ENCODE results near the gene CADM2.

Gene CADM2

GRCh38 chr3:86046436-86047136, 1087.8 kb downstream of the CADM2 start:
- no peak for DNase-seq

GRCh38 chr3:86047161-86047560, 1088.4 kb downstream of the CADM2 start:
- no peak for DNase-seq

GRCh38 chr3:86051058-86051457, 1092.3 kb downstream of the CADM2 start:
- no peak for DNase-seq

- DNase-seq: no peak
Observed at GRCh38 chr3:86056032-86056431, 1097.2 kb downstream of the CADM2 start.

- no peak for DNase-seq
Observed at GRCh38 chr3:86056962-86057361, 1098.2 kb downstream of the CADM2 start.

- DNase-seq: no peak
Observed at GRCh38 chr3:86073799-86074198, 1115.0 kb downstream of the CADM2 start.

- no peak for DNase-seq
Observed at GRCh38 chr3:86087160-86087871, 1128.5 kb downstream of the CADM2 start.

- no peak for DNase-seq
Observed at GRCh38 chr3:86104154-86104553, 1145.4 kb downstream of the CADM2 start.

GRCh38 chr3:86109434-86109833, 1150.6 kb downstream of the CADM2 start:
- DNase-seq: no peak
